ENCODE data around the gene MAML1. TPM values are rescaled to one million over a fixed set of nuclear protein-coding genes. Genes with fewer than 3 reads are reported as not detected.

The MAML1 gene
- total RNA-seq, 2 donors from 2014 or later = 18.1 to 18.2 TPM

- H3K36me3 ChIP-seq (replicated peaks in 1 of 2; ENCODE audit: insufficient read depth in 1 of 2, low read depth in 2 of 2) = no peaks in the 10 kb centered on the region
- intact Hi-C loops (cut with DNase I) = no loop called here
- DNase-seq = no peak
- H3K27ac ChIP-seq = no peak overlapping the region
- no peaks in the 10 kb centered on the region for H3K9me3 ChIP-seq
- WGBS, 2 donors = 75 to 91% methylated on average over 7 to 8 of the region's 8 CpGs
- no peaks in the 10 kb centered on the region for H3K27me3 ChIP-seq
- no peak overlapping the region for H3K4me3 ChIP-seq
- peaks cover 68% of the 10 kb centered on the region for H3K4me1 ChIP-seq
- no peak for ATAC-seq
- no peak for TF ChIP-seq POLR2A (IDR thresholded peaks at IDR 0.05)
- TF ChIP-seq, protein P1, sequence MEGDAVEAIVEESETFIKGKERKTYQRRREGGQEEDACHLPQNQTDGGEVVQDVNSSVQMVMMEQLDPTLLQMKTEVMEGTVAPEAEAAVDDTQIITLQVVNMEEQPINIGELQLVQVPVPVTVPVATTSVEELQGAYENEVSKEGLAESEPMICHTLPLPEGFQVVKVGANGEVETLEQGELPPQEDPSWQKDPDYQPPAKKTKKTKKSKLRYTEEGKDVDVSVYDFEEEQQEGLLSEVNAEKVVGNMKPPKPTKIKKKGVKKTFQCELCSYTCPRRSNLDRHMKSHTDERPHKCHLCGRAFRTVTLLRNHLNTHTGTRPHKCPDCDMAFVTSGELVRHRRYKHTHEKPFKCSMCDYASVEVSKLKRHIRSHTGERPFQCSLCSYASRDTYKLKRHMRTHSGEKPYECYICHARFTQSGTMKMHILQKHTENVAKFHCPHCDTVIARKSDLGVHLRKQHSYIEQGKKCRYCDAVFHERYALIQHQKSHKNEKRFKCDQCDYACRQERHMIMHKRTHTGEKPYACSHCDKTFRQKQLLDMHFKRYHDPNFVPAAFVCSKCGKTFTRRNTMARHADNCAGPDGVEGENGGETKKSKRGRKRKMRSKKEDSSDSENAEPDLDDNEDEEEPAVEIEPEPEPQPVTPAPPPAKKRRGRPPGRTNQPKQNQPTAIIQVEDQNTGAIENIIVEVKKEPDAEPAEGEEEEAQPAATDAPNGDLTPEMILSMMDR (IDR thresholded peaks at IDR 0.05) = no peak
Measured at GRCh38 chr5:179758955-179759354, 26.3 kb downstream of the MAML1 start.

DNA sequence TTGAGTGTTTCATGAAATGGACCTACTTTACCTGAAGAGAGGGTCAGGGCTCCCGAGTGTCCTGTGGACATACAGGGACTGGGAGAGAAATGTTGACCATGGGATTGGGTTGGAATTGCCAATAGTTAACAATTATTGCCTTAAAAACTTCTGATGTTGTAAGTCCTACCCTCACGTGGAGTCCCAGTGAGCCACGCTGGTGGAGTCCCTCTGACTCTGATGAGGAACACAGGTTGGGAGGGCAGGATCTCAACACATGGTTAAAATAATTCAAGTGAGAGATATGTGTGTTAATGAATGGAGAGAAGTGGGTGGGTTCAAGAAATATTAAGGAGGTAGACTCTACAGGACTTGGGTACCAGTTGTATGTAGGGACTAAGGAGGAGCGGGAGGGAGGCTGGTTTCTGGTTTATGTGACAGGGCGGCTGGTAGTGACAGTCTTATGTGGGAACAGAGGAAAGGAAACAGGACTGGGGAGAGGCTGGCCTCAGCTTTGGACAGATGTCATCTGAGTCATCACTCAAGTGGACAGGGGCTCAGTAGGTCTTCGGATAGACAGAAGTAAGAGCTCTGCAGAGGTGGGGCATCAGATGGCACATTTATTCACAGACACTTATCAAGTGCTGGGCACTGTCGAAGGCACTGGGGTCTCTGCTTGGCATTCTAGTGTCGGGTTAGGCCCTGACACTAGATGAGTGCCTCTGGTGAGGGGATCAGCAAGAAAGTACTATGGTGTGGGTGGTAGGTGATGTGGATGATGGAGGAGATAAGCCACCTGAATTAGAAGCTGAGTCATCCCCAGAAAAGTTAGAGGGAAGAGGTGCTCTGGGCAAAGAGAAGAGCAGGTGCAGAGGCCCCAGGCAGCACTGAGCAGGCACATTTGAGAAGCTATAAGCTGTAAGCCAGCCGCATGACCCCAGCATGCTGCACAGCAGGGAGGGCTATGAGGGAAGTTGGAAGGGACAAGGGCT, 27.2 kb downstream of the MAML1 start:
- intact Hi-C loops (cut with DNase I) = no loop called here
- no peaks in the 10 kb centered on the region for H3K27me3 ChIP-seq
- WGBS, 2 donors = 76 to 85% methylated on average over 9 of the region's 9 CpGs
- peak overlapping the region in 1 of 4 donors; percentile 20 for H3K27ac ChIP-seq
- H3K4me3 ChIP-seq = no peak overlapping the region
- DNase-seq = no peak
- ATAC-seq = no peak
- H3K36me3 ChIP-seq (replicated peaks in 1 of 2; ENCODE audit: insufficient read depth in 1 of 2, low read depth in 2 of 2) = no peaks in the 10 kb centered on the region
- no peaks in the 10 kb centered on the region for H3K9me3 ChIP-seq
- no peak for TF ChIP-seq POLR2A (IDR thresholded peaks at IDR 0.05)
- TF ChIP-seq, protein P1 (IDR thresholded peaks at IDR 0.05) = no peak
- H3K4me1 ChIP-seq = peaks cover 61% of the 10 kb centered on the region

GRCh38 chr5:179762079-179762780, 29.6 kb downstream of the MAML1 start:
- 31 to 33% methylated on average over 10 of the region's 10 CpGs for WGBS, 2 donors
- no peaks in the 10 kb centered on the region for H3K27me3 ChIP-seq
- no peaks in the 10 kb centered on the region for H3K9me3 ChIP-seq
- peaks cover 72% of the 10 kb centered on the region for H3K4me1 ChIP-seq
- ATAC-seq (peak; percentile 22), DNase-seq (peak in 1 of 4 donors; percentile 22)
- peak overlapping the region in 3 of 4 donors; percentile 4 to 66 (median 54) for H3K27ac ChIP-seq
- no peak for TF ChIP-seq POLR2A (IDR thresholded peaks at IDR 0.05)
- TF ChIP-seq, protein P1 (IDR thresholded peaks at IDR 0.05) = no peak
- intact Hi-C loops (cut with DNase I) = no loop called here
- no peak overlapping the region for H3K4me3 ChIP-seq
- H3K36me3 ChIP-seq (replicated peaks in 1 of 2; ENCODE audit: insufficient read depth in 1 of 2, low read depth in 2 of 2) = peaks cover 0 to 10% of the 10 kb centered on the region in 2 donors

GRCh38 chr5:179762781-179763176, 30.2 kb downstream of the MAML1 start:
- Histone ChIP-seq H3K27ac (peak overlapping the region in 2 of 4 donors; percentile 54 to 66), H3K36me3 (replicated peaks in 1 of 2; ENCODE audit: insufficient read depth in 1 of 2, low read depth in 2 of 2) (peaks cover 0 to 10% of the 10 kb centered on the region in 2 donors), H3K27me3 (no peaks in the 10 kb centered on the region), H3K4me1 (peaks cover 69% of the 10 kb centered on the region), H3K4me3 (no peak overlapping the region), H3K9me3 (no peaks in the 10 kb centered on the region)
- intact Hi-C loops (cut with DNase I) = no loop called here
- no peak for ATAC-seq
- TF ChIP-seq, protein P1 (IDR thresholded peaks at IDR 0.05) = no peak
- TF ChIP-seq POLR2A (IDR thresholded peaks at IDR 0.05) = no peak
- WGBS, 2 donors = 16 to 17% methylated on average over 3 of the region's 3 CpGs
- no peak for DNase-seq

Measured in body of pancreas (tissue), 4 donors.